T-helper 2 cell (primary cell): Measurements from ENCODE around the gene CD248.
"Not testable (repeated sequence)": the region's sequence is repeated elsewhere in the genome, so short reads cannot be mapped to it uniquely, and the experiment has no call there.

Experiments used
- DNase-seq, 5 experiments: peaks; one replicate each; pipeline versions ENCODE4 v3.0.0 to v3.0.0-alpha.2; 2012 to 2022

CD248 gene

GRCh38 chr11:66328302-66329144, 11.7 kb upstream of the CD248 start:
- DNase-seq: peak; percentile 58 to 80 (median 72)

DNA sequence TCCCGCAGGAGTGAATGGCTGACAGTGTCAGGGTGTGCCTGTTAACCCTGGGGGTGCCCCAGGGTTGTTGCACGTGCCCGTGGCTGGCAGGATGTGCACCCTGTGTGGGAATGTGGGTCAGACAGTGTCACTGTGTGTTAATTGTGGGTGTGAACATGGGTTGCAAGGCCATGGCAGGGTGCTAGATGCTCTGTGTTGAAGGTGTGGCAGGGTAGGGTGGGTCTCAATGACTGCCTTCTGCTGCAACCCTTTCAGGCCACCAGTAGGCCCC, 11.1 kb upstream of the CD248 start:
- peak in 1 of 5 experiments; percentile 90 for DNase-seq

GRCh38 chr11:66327171-66328030, 10.6 kb upstream of the CD248 start:
- DNase-seq: no peak

- DNase-seq: no peak
Observed at GRCh38 chr11:66326261-66327111, 9.6 kb upstream of the CD248 start.

DNA sequence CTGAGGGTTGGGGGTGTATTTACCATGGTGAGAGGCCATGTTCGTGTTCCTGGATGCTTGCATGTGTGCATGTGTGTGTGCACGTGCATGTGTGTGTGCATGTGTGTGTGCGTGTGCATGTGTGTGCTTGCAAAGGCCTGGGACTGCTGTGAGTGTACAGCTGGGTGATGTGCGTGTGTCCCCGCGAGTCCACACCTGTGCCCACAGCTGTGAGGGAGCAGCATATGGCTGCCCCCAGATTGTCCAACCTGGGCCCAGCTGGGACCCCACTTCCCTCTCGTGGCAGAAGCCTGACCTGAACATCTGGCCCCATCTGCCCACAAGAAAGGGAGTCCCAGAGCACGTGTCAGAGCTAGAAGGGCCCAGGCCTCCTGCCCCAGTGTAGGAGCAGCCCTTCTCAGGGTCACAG, 8.4 kb upstream of the CD248 start:
- DNase-seq: no peak

GRCh38 chr11:66324664-66325063, 7.8 kb upstream of the CD248 start:
- no peak for DNase-seq

DNA sequence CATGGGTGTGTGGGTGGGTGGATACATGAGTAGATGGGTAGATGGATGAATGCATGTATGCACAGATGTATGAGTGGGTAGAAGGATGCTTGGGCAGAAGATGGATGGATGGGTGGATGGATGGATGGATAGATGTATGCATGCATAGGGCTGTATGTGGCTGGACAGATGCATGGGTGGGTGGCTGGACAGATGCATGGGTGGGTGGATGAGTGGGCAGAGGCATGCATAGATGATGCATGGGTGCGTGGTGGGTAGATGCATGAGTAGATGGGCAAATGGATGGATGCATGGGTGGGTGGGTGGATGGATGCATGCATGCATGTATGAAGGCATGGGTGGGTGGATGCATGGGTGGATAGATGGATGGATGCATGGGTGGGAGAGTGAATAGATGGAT, 6.8 kb upstream of the CD248 start:
- DNase-seq: no peak

GRCh38 chr11:66322732-66323427, 6.0 kb upstream of the CD248 start:
- no peak for DNase-seq

DNA sequence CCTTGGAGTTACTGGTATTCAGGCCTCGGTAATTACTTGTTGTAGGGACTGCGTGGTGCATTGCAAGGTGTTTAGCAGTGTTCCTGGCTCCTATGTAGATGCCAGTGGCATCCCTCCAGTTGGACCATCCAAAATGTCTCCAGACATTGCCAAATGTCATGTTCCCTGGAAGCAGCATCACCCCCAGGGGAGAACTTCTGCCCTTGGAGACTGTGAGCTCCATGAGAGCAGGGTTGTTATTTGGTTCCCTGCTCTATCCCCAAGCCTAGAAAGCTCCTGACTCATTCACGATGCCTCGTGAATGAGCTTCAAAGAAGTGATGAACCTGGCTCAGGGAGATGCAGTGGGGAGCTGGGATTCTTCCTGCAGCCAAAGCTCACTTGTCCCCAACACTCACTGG, 4.8 kb upstream of the CD248 start:
- no peak for DNase-seq

DNA sequence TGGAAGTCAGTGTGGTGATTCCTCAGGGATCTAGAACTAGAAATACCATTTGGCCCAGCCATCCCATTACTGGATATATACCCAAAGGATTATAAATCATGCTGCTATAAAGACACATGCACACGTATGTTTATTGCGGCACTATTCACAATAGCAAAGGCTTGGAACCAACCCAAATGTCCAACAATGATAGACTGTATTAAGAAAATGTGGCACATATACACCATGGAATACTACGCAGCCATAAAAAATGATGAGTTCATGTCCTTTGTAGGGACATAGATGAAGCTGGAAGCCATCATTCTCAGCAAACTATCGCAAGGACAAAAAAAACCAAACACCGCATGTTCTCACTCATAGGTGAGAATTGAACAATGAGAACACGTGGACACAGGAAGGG, 3.9 kb upstream of the CD248 start:
- DNase-seq: not testable (repeated sequence)

DNA sequence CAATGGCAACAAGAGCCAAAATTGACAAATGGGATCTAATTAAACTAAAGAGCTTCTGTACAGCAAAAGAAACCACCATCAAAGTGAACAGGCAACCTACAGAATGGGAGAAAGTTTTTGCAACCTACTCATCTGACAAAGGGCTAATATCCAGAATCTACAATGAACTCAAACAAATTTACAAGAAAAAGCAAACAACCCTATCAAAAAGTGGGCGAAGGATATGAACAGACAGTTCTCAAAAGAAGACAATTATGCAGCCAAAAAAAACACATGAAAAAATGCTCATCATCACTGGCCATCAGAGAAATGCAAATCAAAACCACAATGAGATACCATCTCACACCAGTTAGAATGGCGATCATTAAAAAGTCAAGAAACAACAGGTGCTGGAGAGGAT, 3.4 kb upstream of the CD248 start:
- not testable (repeated sequence) for DNase-seq

GRCh38 chr11:66318600-66318970, 1.7 kb upstream of the CD248 start:
- DNase-seq: no peak

GRCh38 chr11:66317723-66318599, 1.1 kb upstream of the CD248 start:
- peak in 2 of 5 experiments; percentile 70 to 79 for DNase-seq

DNA sequence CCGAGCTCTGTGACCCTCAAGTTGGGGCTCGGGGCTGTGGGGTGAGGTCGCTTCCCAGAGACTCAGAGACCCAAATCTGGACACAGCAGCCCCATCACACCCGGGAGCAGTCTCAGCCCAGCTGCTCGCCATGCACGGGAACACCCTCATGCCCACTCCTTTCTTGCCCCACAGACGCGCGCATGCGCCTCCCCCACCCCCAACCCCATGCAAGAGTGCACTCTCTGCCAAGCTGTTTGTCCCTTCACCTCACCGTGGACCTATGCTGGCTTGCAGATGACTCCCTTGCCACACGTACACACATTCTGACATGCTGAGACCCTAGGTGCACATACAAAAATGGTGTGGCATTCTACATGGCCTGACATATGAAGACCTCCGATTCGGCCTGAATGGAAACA, 478 bp upstream of the CD248 start:
- DNase-seq: no peak

GRCh38 chr11:66315921-66316811, 678 bp downstream of the CD248 start:
- DNase-seq: no peak

GRCh38 chr11:66315498-66315885, 1.4 kb downstream of the CD248 start:
- no peak for DNase-seq

DNA sequence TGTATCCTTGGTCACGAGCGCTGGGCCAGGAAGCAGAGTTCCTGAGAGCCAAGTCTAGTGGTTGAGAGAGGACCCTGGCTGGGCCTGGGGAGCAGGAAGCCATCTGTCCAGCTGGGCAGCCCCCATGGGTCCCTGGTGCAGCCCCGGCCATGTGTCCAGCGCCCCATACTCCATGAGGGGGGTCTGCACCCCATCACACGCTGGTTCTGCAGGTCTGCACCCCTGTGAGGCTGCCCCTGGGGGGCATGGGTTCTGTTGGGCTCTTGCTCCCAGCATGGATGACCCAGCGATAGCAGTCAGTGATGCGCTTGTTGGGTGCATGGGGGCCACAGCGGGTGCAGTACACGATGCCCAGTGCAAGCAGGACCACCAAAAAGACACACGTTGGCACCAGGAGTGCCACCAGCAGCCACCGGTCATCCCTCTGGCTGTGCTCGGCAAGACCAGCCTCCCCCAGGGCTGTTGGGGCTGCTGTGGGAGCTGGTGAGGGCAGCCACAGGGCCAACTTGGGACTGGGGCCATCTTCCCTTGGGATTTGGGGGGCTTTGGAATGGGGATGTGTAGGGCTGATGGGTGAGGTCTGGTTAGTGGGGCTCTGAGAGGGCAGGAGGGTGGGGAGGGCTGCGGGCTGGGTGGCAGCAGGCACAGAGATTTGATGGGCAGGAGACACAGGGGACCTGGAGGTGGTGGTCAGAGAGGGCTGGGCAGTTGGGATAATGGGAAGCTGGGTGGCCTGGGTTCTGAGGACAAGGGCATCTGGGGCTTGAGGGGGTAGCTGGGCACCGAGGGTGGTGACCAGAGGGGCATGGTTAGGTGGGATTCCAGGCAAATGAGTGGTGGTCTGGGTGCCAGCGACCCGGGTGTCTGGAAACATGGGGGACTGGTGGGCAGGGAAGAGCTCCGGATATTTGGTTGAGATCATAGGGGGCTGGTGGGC, 2.0 kb downstream of the CD248 start:
- no peak for DNase-seq

GRCh38 chr11:66314186-66314501, 2.7 kb downstream of the CD248 start:
- no peak for DNase-seq
